Astrocyte of the cerebellum (primary cell): Measurements from ENCODE around the gene CLCN4.

Experiments used
- DNase-seq: peaks from one replicate; pipeline ENCODE4 v3.0.0-alpha.2; 2011; ENCODE audit warnings: low read depth
- H3K4me3 ChIP-seq: 2 replicates; pipeline ENCODE4 v1.5.1; 2011; ENCODE audit warnings: mild to moderate bottlenecking, low read depth, low read length, moderate library complexity
- in situ Hi-C: cut with HindIII; loops from 2 replicates; pipeline ENCODE4 v1.10.0; 2017; ENCODE audit warnings: low sequenced_read_pairs
- TF ChIP-seq, protein P1 (sequence below): IDR thresholded peaks from 2 replicates; pipeline ENCODE4 v1.5.1; 2012; ENCODE audit warnings: low read length, low read depth, moderate library complexity, mild to moderate bottlenecking; ENCODE audit errors: missing control alignments

The CLCN4 gene

GRCh38 chrX:10243106-10243505 is 86.3 kb downstream of the CLCN4 start:
- in situ Hi-C loops, result no loop called here
- TF ChIP-seq, protein P1, sequence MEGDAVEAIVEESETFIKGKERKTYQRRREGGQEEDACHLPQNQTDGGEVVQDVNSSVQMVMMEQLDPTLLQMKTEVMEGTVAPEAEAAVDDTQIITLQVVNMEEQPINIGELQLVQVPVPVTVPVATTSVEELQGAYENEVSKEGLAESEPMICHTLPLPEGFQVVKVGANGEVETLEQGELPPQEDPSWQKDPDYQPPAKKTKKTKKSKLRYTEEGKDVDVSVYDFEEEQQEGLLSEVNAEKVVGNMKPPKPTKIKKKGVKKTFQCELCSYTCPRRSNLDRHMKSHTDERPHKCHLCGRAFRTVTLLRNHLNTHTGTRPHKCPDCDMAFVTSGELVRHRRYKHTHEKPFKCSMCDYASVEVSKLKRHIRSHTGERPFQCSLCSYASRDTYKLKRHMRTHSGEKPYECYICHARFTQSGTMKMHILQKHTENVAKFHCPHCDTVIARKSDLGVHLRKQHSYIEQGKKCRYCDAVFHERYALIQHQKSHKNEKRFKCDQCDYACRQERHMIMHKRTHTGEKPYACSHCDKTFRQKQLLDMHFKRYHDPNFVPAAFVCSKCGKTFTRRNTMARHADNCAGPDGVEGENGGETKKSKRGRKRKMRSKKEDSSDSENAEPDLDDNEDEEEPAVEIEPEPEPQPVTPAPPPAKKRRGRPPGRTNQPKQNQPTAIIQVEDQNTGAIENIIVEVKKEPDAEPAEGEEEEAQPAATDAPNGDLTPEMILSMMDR, result no peak
- H3K4me3 ChIP-seq, result no peak overlapping the region
- DNase-seq, result no peak

DNA sequence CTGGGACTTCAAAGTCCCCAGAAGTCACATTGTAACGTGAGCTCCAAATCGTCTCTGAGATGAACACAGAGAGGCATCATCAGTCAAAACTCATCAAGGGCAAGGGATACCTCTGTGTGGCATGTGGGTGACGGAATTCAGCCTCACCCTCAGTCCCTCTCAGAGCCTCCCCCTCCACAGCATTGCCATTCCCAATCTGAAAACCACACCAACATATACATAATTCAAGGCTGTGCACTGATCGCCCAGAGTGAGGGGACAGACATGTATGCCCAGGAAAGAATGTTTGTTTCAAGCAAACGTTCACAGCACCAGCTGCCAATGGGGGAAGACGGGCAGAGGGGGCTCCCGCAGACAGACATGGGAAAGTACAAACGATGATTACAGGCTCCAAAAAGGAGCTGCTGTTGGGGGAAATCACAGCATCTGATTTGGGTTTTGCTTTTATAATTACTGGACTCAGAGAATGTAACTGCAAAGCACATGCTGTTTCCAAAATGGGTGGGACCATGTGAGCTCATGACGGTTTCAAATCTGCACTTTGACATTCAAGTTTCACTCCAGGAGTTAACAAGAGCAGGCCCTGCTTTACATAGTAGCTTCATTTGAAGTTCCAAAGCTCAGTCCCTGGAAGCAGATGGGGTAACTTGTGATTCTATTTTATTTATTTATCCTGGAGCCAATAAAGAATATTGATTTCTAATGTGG is 88.3 kb downstream of the CLCN4 start:
- in situ Hi-C loops, result no loop called here
- no peak overlapping the region for H3K4me3 ChIP-seq
- no peak for DNase-seq
- TF ChIP-seq, protein P1, result no peak

GRCh38 chrX:10245886-10246285 is 89.1 kb downstream of the CLCN4 start:
- DNase-seq, result no peak
- TF ChIP-seq, protein P1, result no peak
- H3K4me3 ChIP-seq, result no peak overlapping the region
- in situ Hi-C loops, result no loop called here

- DNase-seq, result no peak
- no peak overlapping the region for H3K4me3 ChIP-seq
- in situ Hi-C loops, result no loop called here
- TF ChIP-seq, protein P1, result no peak
These were observed 89.5 kb downstream of the CLCN4 start for GRCh38 chrX:10246297-10246696.

GRCh38 chrX:10246846-10247245 is 90.1 kb downstream of the CLCN4 start:
- TF ChIP-seq, protein P1, result no peak
- no peak for DNase-seq
- H3K4me3 ChIP-seq, result no peak overlapping the region
- in situ Hi-C loops, result no loop called here

GRCh38 chrX:10254739-10255138 is 98.0 kb downstream of the CLCN4 start:
- TF ChIP-seq, protein P1, result peak; percentile 2
- no peak for DNase-seq
- in situ Hi-C loops, result no loop called here
- no peak overlapping the region for H3K4me3 ChIP-seq
